ENCODE measurements around the gene VMP1. TPM values are rescaled to one million over a fixed set of nuclear protein-coding genes. Genes with fewer than 3 reads are reported as not detected.

The VMP1 gene
- total and polyA plus RNA-seq, 4 donors, result 92.5 to 249 (median 157) TPM

DNA sequence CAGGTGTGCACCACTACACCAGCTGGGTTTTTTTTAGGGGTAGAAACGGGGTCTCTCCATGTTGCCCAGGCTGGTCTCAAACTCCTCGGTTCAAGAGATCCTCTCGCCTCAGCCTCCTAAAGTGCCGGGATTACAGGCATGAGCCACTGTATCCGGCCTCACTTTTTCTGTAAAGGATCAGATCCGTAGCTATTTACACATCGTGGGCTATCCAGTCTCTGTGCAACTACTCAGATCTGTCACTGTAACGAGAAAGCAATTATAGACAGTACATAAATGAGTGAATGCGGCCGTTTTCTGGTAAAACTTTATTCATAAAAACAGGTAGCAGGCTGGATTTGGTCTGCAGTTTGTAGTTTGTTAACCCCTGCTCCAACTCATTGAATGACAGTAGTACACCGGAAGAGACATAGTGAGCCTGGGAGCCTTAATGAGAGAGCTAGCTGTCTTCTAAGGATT, 44.5 kb downstream of the VMP1 start:
- TF ChIP-seq, protein P1, sequence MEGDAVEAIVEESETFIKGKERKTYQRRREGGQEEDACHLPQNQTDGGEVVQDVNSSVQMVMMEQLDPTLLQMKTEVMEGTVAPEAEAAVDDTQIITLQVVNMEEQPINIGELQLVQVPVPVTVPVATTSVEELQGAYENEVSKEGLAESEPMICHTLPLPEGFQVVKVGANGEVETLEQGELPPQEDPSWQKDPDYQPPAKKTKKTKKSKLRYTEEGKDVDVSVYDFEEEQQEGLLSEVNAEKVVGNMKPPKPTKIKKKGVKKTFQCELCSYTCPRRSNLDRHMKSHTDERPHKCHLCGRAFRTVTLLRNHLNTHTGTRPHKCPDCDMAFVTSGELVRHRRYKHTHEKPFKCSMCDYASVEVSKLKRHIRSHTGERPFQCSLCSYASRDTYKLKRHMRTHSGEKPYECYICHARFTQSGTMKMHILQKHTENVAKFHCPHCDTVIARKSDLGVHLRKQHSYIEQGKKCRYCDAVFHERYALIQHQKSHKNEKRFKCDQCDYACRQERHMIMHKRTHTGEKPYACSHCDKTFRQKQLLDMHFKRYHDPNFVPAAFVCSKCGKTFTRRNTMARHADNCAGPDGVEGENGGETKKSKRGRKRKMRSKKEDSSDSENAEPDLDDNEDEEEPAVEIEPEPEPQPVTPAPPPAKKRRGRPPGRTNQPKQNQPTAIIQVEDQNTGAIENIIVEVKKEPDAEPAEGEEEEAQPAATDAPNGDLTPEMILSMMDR (IDR thresholded peaks at IDR 0.05; ENCODE audit: control extremely low read depth, extremely low read depth), result no peak
- H3K9me3 ChIP-seq (ENCODE audit: control insufficient read depth in 4 of 4, insufficient read depth in 3 of 4, low read length in 3 of 4), result no peaks in the 10 kb centered on the region
- DNase-seq (no peak), ATAC-seq (ENCODE audit: insufficient read depth, low FRiP score) (no peak)
- no peak overlapping the region for H3K4me3 ChIP-seq
- H3K9ac ChIP-seq (ENCODE audit: insufficient read depth in 1 of 2, low read length in 2 of 2), result no peak overlapping the region
- WGBS, 2 donors, result 86 to 91% methylated on average over 11 of the region's 11 CpGs
- no peak overlapping the region for H3K27ac ChIP-seq (ENCODE audit: low read depth in 1 of 2, low read length in 1 of 2)
- peaks cover 0 to 3% (median 0%) of the 10 kb centered on the region in 4 donors for H3K36me3 ChIP-seq (ENCODE audit: control insufficient read depth in 4 of 4, insufficient read depth in 4 of 4, low read length in 4 of 4)
- H3K4me1 ChIP-seq (ENCODE audit: control insufficient read depth in 5 of 5, insufficient read depth in 5 of 5, low read length in 5 of 5), result peaks cover 3 to 25% (median 8%) of the 10 kb centered on the region in 5 donors
- H3K27me3 ChIP-seq (ENCODE audit: control insufficient read depth in 3 of 3, insufficient read depth in 3 of 3, low read length in 2 of 3), result no peaks in the 10 kb centered on the region

DNA sequence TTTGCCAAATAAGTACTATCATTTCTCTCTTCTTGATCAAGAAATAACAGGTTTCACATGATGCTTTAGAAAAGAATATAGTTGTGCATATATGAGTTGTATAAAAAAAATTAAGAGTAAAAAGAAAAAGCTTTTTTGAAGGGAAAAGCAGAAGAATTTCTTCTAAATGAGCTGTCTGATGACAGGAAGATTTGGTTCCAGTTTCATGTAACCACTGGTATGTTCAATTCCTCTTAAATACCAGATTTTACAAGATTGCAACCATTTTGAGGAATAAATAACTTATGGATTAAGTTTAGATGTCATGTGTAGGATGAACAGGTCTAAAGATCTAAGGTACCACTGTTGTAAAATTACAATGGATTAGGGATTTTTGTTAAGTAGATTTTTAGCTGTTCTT, 45.0 kb downstream of the VMP1 start:
- ATAC-seq (ENCODE audit: insufficient read depth, low FRiP score), result no peak
- no peak for DNase-seq
- no peaks in the 10 kb centered on the region for H3K27me3 ChIP-seq (ENCODE audit: control insufficient read depth in 3 of 3, insufficient read depth in 3 of 3, low read length in 2 of 3)
- no peak overlapping the region for H3K4me3 ChIP-seq
- H3K36me3 ChIP-seq (ENCODE audit: control insufficient read depth in 4 of 4, insufficient read depth in 4 of 4, low read length in 4 of 4), result peaks cover 0 to 3% (median 0%) of the 10 kb centered on the region in 4 donors
- no peak overlapping the region for H3K9ac ChIP-seq (ENCODE audit: insufficient read depth in 1 of 2, low read length in 2 of 2)
- H3K27ac ChIP-seq (ENCODE audit: low read depth in 1 of 2, low read length in 1 of 2), result no peak overlapping the region
- no peaks in the 10 kb centered on the region for H3K9me3 ChIP-seq (ENCODE audit: control insufficient read depth in 4 of 4, insufficient read depth in 3 of 4, low read length in 3 of 4)
- H3K4me1 ChIP-seq (ENCODE audit: control insufficient read depth in 5 of 5, insufficient read depth in 5 of 5, low read length in 5 of 5), result peaks cover 3 to 25% (median 8%) of the 10 kb centered on the region in 5 donors
- TF ChIP-seq, protein P1 (IDR thresholded peaks at IDR 0.05; ENCODE audit: control extremely low read depth, extremely low read depth), result no peak

- DNase-seq (no peak), ATAC-seq (ENCODE audit: insufficient read depth, low FRiP score) (no peak)
- no peaks in the 10 kb centered on the region for H3K27me3 ChIP-seq (ENCODE audit: control insufficient read depth in 3 of 3, insufficient read depth in 3 of 3, low read length in 2 of 3)
- peaks cover 0 to 4% (median 0%) of the 10 kb centered on the region in 4 donors for H3K36me3 ChIP-seq (ENCODE audit: control insufficient read depth in 4 of 4, insufficient read depth in 4 of 4, low read length in 4 of 4)
- no peak overlapping the region for H3K9ac ChIP-seq (ENCODE audit: insufficient read depth in 1 of 2, low read length in 2 of 2)
- no peak overlapping the region for H3K4me3 ChIP-seq
- H3K27ac ChIP-seq (ENCODE audit: low read depth in 1 of 2, low read length in 1 of 2), result no peak overlapping the region
- WGBS, 2 donors, result 80 to 91% methylated on average over 7 of the region's 7 CpGs
- TF ChIP-seq, protein P1 (IDR thresholded peaks at IDR 0.05; ENCODE audit: control extremely low read depth, extremely low read depth), result no peak
- H3K9me3 ChIP-seq (ENCODE audit: control insufficient read depth in 4 of 4, insufficient read depth in 3 of 4, low read length in 3 of 4), result no peaks in the 10 kb centered on the region
- H3K4me1 ChIP-seq (ENCODE audit: control insufficient read depth in 5 of 5, insufficient read depth in 5 of 5, low read length in 5 of 5), result peaks cover 3 to 25% (median 8%) of the 10 kb centered on the region in 5 donors
These were observed 45.5 kb downstream of the VMP1 start for GRCh38 chr17:59752922-59753321.

All from lung (tissue), 12 donors.